K562 (cell line): ENCODE results near the gene MON1A. TPM values are rescaled to one million over a fixed set of nuclear protein-coding genes. Genes with fewer than 3 reads are reported as not detected.

Source experiments
- ATAC-seq: fragments of 200-7000 bp; cut with Tn5 transposase; 3 replicates; pipeline ENCODE4 v1.9.1; 2020; ENCODE audit warnings: moderate library complexity
- BruUV-seq: library from RNA; stranded (reverse); fragments of 400-500 nt; replicated peaks from 2 replicates; lab custom pipeline; 2021; lab: Mats Ljungman, UMichigan
- CTCF ChIA-PET: fragments of 300-600 bp; formaldehyde crosslinking; extraction: SDS; loops from one replicate; lab custom pipeline; 2021; ENCODE audit warnings: low intra/inter-chr PET ratio; lab: Yijun Ruan, JAX
- POLR2A ChIA-PET: fragments of 300-600, 350-650 bp; sonication (Branson Sonifier 250); formaldehyde crosslinking; extraction: SDS; loops from one replicate; lab custom pipeline; 2021; ENCODE audit warnings: antibody characterized with exemption, inconsistent platforms; lab: Yijun Ruan, JAX
- DNase-seq, 4 experiments: peaks; one replicate each; pipeline versions ENCODE4 v3.0.0 to v3.0.0-alpha.2; 2011 to 2018; ENCODE audit warnings: low spot score in 3 of 4, mixed read lengths in 3 of 4; ENCODE audit errors: extremely low read depth in 1 of 4
- FAIRE-seq: peaks from 2 replicates; lab custom pipeline; 2011; peaks lifted over from hg19 to GRCh38; lab: Jason Lieb, UNC
- H2AFZ ChIP-seq: 2 replicates; pipeline ENCODE4 v1.6.0; 2011; ENCODE audit warnings: low read depth, low read length, control low read depth, inconsistent platforms
- H3K27ac ChIP-seq: fragments of 200-600 bp; 3 replicates; pipeline ENCODE4 v1.8.0; 2011; ENCODE audit warnings: low read depth, mild to moderate bottlenecking, control low read depth, inconsistent platforms, low read length, moderate library complexity, mixed read lengths; ENCODE audit errors: extremely low read depth
- H3K27me3 ChIP-seq, 2 experiments: fragments of 300-600 bp in 1 of 2; 2 replicates in 1 of 2; 3 replicates in 1 of 2; pipeline versions ENCODE4 v1.6.0 to v1.8.0; 2011; ENCODE audit warnings: inconsistent platforms in 2 of 2, low read length in 2 of 2, mild to moderate bottlenecking in 1 of 2, mixed read lengths in 1 of 2, moderate library complexity in 1 of 2; ENCODE audit not compliant: control insufficient read depth in 2 of 2, insufficient read depth in 2 of 2
- H3K36me3 ChIP-seq: fragments of 300-600 bp; 3 replicates; pipeline ENCODE4 v1.8.0; 2011; ENCODE audit warnings: mild to moderate bottlenecking, low read length, inconsistent platforms; ENCODE audit not compliant: control insufficient read depth, insufficient read depth
- H3K4me1 ChIP-seq, 2 experiments: fragments of 200-600 bp in 1 of 2; replicated peaks in 1 of 2; 2 replicates in 1 of 2; 3 replicates in 1 of 2; pipeline versions ENCODE4 v1.5.1 to v1.8.0; 2011; ENCODE audit warnings: inconsistent platforms in 2 of 2, low read length in 2 of 2, mild to moderate bottlenecking in 1 of 2, mixed read lengths in 1 of 2, moderate library complexity in 1 of 2; ENCODE audit not compliant: control insufficient read depth in 2 of 2, insufficient read depth in 2 of 2
- H3K4me2 ChIP-seq: 2 replicates; pipeline ENCODE4 v1.6.1; 2011; ENCODE audit warnings: low read length, control low read depth, inconsistent platforms, mixed read lengths; ENCODE audit not compliant: insufficient read depth
- H3K4me3 ChIP-seq: fragments of 200-600 bp; sonication (generic), shearing (Covaris generic); 2 replicates; pipeline ENCODE4 v1.5.1; 2016; ENCODE audit warnings: control low read depth, inconsistent platforms
- H3K79me2 ChIP-seq: fragments of 200-600 bp; 3 replicates; pipeline ENCODE4 v1.8.0; 2011; ENCODE audit warnings: low read length, inconsistent platforms; ENCODE audit not compliant: control insufficient read depth, insufficient read depth
- H3K9ac ChIP-seq, 2 experiments: 2 replicates each; pipeline versions ENCODE4 v1.6.0 to v1.6.1; 2011; ENCODE audit warnings: low read depth in 2 of 2, low read length in 2 of 2, control low read depth in 1 of 2, inconsistent platforms in 1 of 2, mild to moderate bottlenecking in 1 of 2, mixed read lengths in 1 of 2; ENCODE audit not compliant: insufficient read depth in 1 of 2
- H3K9me1 ChIP-seq: one replicate; pipeline ENCODE4 v1.6.0; 2011; ENCODE audit warnings: inconsistent platforms, mild to moderate bottlenecking, low read length, moderate library complexity; ENCODE audit not compliant: control insufficient read depth, insufficient read depth
- H3K9me3 ChIP-seq: replicated peaks from 2 replicates; pipeline ENCODE4 v1.5.1; 2011; ENCODE audit warnings: low read depth, low read length, inconsistent platforms; ENCODE audit not compliant: control insufficient read depth, insufficient read depth
- H4K20me1 ChIP-seq: replicated peaks from 2 replicates; pipeline ENCODE4 v1.6.1; 2011; ENCODE audit warnings: low read length, inconsistent platforms, mixed read lengths; ENCODE audit not compliant: control insufficient read depth, insufficient read depth
- CBX1 ChIP-seq: sonication (generic); IDR thresholded peaks from 2 replicates; pipeline ENCODE4 v1.6.1; 2016; ENCODE audit warnings: antibody characterized with exemption, low read depth, mild to moderate bottlenecking
- CTBP1 ChIP-seq: fragments of 450-650 bp; IDR thresholded peaks from 2 replicates; pipeline ENCODE4 v1.6.1; 2016; ENCODE audit warnings: borderline replicate concordance
- E2F3 ChIP-seq: fragments of 250-450 bp; sonication (Bioruptor Pico); IDR thresholded peaks from 2 replicates; pipeline ENCODE4 v1.4.0; 2020; ENCODE audit warnings: mild to moderate bottlenecking
- E2F8 ChIP-seq: fragments of 450-650 bp; IDR thresholded peaks from 2 replicates; pipeline ENCODE4 v1.7.1; 2018; ENCODE audit warnings: mild to moderate bottlenecking, low read depth; ENCODE audit not compliant: partially characterized antibody
- ID3 ChIP-seq, 2 experiments: fragments of 250-450 bp in 1 of 2; fragments of 450-650 bp in 1 of 2; sonication (Bioruptor Pico) in 1 of 2; IDR thresholded peaks; 2 replicates each; pipeline versions ENCODE4 v1.6.1 to v1.8.0; 2016 to 2021; ENCODE audit warnings: mild to moderate bottlenecking in 2 of 2, moderate library complexity in 2 of 2, missing compliant biosample characterization in 1 of 2, missing genetic modification characterization in 1 of 2
- POLR2B ChIP-seq: fragments of 450-650 bp; IDR thresholded peaks from 2 replicates; pipeline ENCODE4 v1.6.1; 2018; ENCODE audit warnings: low read depth; ENCODE audit not compliant: partially characterized antibody
- SP1 ChIP-seq: sonication (generic); formaldehyde crosslinking; IDR thresholded peaks from 2 replicates; pipeline ENCODE4 v1.8.1; 2022; ENCODE audit warnings: mild to moderate bottlenecking, missing genetic modification reagents
- ZNF280A ChIP-seq: fragments of 450-650 bp; IDR thresholded peaks from 2 replicates; pipeline ENCODE4 v1.6.1; 2018; ENCODE audit warnings: mild to moderate bottlenecking, low read depth; ENCODE audit not compliant: partially characterized antibody
- ZNF592 ChIP-seq: fragments of 450-650 bp; IDR thresholded peaks from 2 replicates; pipeline ENCODE4 v1.6.1; 2017; ENCODE audit warnings: antibody characterized with exemption, mild to moderate bottlenecking
- WGBS: fragments of 100-300 bp; shearing (Covaris generic); methylation state at CpG from one replicate; pipeline ENCODE4 v1.1.6; 2016; ENCODE audit warnings: low coverage, mixed read lengths; ENCODE audit not compliant: insufficient coverage; ENCODE audit errors: missing lambda C conversion rate; 5-methylcytosine and 5-hydroxymethylcytosine counted together
- in situ Hi-C: fragments of 300-500 bp; cut with MboI; formaldehyde crosslinking; loops from 4 replicates; pipeline ENCODE4 v1.15.0; 2018; ENCODE audit warnings: inconsistent platforms, mixed read lengths
- intact Hi-C: fragments of 100-400 bp; cut with micrococcal nuclease; formaldehyde crosslinking; loops from 2 replicates; pipeline ENCODE4 v1.14.2; 2022
- polyA plus RNA-seq, 8 experiments: library from polyadenylated mRNA; depleted of rRNA in 4 of 8; stranded (reverse) in 5 of 8; unstranded in 3 of 8; fragments of >200 nt; fragmentation: Nextera tagmentation in 2 of 8; fragmentation: Illumina TruSeq in 1 of 8; extraction: Ambion mirVana in 2 of 8; extraction: Trizol in 1 of 8; gene quantifications; 2 replicates each; pipeline versions ENCODE4 v1.2.1 to v1.2.3, GENCODE V29; 2011 to 2014; ENCODE audit warnings: inconsistent platforms in 1 of 8, missing spikeins in 1 of 8
- total RNA-seq, 7 experiments: library from RNA; depleted of rRNA in 6 of 7; stranded (reverse); fragments of >200 nt in 6 of 7; fragmentation: Illumina TruSeq in 2 of 7; extraction: Trizol in 2 of 7; gene quantifications; 2 replicates each; pipeline versions ENCODE4 v1.2.1 to v1.2.3, GENCODE V29; 2011 to 2021; ENCODE audit warnings: low replicate concordance in 1 of 7

The MON1A gene
- total and polyA plus RNA-seq, 9 of the 15 experiments (the other 6 are each of a cell fraction or from before 2014, with no cell fraction given), result 1.1 to 13.8 (median 6.8) TPM

- Histone ChIP-seq H3K27me3 (no peaks in the 10 kb centered on the region), H3K79me2 (peaks cover 27% of the 10 kb centered on the region), H3K4me3 (peak within 1 kb of the TSS; percentile 40), H3K9me1 (no peaks in the 10 kb centered on the region), H3K27ac (peak within 1 kb of the TSS; percentile 82), H4K20me1 (no peaks in the 10 kb centered on the region), H3K9ac (peak within 1 kb of the TSS; percentile 79 to 92), H3K9me3 (no peaks in the 10 kb centered on the region), H2AFZ (peak within 1 kb of the TSS; percentile 73), H3K36me3 (peaks cover under 1% of the 10 kb centered on the region; the same call in 2 of the 3 replicates), H3K4me1 (peaks cover 39 to 74% of the 10 kb centered on the region in 2 experiments), H3K4me2 (peak within 1 kb of the TSS; percentile 83)
- ATAC-seq (peak; percentile 94), FAIRE-seq (peak; percentile 75), DNase-seq (peak; percentile 89 to 93 (median 90))
- BruUV-seq, result TSS peak; percentile 91
- 1% methylated on average over 14 of the region's 65 CpGs for WGBS
- CTCF ChIA-PET, result no interaction called here
- intact Hi-C loops, result loop anchor here (10.0 kb wide), 1 partner anchor 349 kb away; the partner anchor contains the start of gene BSN
- POLR2A ChIA-PET, result interaction anchor here (1.3 kb wide), 1 partner anchor 101 kb away, joined by 4 read pairs; the partner anchor contains the start of gene INKA1
- in situ Hi-C loops, result no loop called here
- TF ChIP-seq POLR2B (peak; percentile 33), CBX1 (peak; percentile 54; the same call in 1 of the 2 replicates), ZNF280A (no peak), ZNF592 (peak; percentile 68; the same call in 1 of the 2 replicates), E2F8 (peak; percentile 45), ID3 (CRISPR knock-in tag; IDR thresholded peaks at IDR 0.05) (no peak), ID3 (tag; IDR thresholded peaks at IDR 0.05) (no peak), E2F3 (CRISPR knock-in tag) (0 out of 2 replicates have a peak, but pooled peaks have one; percentile 10), CTBP1 (peak; percentile 85), SP1 (CRISPR knock-in tag) (peak; percentile 57; the same call in 1 of the 2 replicates)
Measured at GRCh38 chr3:49903451-49904424, 25.9 kb downstream of the MON1A start, which contains the start of gene MST1R. TSS of gene MST1R (minus strand) at chr3:49903873. CDS start at chr3:49903609, 264 bp downstream.
